ENCODE measurements around the gene TFRC. TPM values are rescaled to one million over a fixed set of nuclear protein-coding genes. Genes with fewer than 3 reads are reported as not detected.

TFRC gene
- polyA plus RNA-seq, 1 experiment: 155 TPM

DNA sequence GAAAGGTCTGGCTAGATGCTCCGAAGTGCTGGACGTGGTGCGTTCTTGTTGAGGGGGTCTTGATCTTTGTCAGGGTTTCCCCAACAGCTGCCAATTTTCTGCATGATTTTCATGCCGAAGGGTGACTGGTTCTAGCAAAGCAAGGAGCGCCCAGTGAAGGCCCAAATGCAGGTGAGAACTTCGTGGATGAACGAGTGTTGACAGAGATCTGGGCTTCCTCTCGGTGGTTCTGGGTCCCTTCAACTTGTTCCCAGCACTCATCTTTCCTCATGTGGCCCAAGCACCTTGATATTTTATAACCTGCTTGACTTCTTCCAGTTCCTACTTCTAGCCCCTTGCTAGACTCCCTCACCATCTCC is 40.8 kb upstream of the TFRC start:
- CTCF ChIA-PET: no interaction called here
- no peak for TF ChIP-seq CTCF (IDR thresholded peaks at IDR 0.05; ENCODE audit: low read depth, low read length)
- POLR2A ChIA-PET: interaction anchor here (0.6 kb wide), 1 partner anchor 74 kb away, joined by 3 read pairs; no protein-coding TSS in a partner anchor

DNA sequence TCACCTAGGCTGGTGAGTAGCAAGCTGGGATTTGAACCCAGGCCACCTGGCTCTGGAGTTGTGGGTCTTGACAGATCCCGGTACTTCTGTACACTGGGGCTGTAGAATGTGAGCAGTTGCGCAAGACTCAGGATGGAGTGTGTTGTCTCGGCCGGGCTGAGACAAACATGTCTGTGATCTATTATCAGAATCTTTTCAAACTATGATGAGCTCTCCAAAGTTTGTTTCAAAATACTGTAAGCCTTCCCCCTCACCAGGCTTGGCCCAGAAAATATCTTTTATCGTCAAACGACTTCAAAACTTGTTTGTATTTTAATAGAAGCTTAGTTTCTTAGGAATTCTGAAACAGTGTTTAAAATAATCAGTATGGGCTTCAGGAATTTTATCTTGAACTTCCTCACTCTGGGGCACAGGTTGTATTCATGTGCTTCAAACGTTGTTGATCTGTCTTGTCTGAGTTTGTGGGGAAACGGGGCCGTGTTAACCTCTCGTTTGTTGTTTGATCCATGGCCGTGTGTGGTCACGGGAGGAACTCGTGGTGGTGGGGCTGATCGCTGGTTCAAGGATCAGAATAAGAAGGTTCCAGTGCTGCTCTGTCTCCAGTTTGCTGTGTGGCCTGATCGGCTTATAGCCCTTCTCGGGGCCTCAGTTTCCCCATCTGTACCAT is 40.3 kb upstream of the TFRC start:
- Histone ChIP-seq H3K27me3 (ENCODE audit: control insufficient read depth, insufficient read depth, low read length) (peaks cover 18% of the 10 kb centered on the region), H3K4me3 (ENCODE audit: low read depth, low read length) (no peak overlapping the region), H3K27ac (ENCODE audit: low read depth, low read length) (no peak overlapping the region), H3K9me3 (ENCODE audit: control insufficient read depth, insufficient read depth, low read length) (no peaks in the 10 kb centered on the region; the same call in 1 of the 2 replicates)
- DNase-seq (ENCODE audit: low read depth, low spot score): no peak
- CTCF ChIA-PET: no interaction called here
- no peak for TF ChIP-seq CTCF (IDR thresholded peaks at IDR 0.05; ENCODE audit: low read depth, low read length)
- POLR2A ChIA-PET: interaction anchor here (0.6 kb wide), 1 partner anchor 74 kb away, joined by 3 read pairs; no protein-coding TSS in a partner anchor

More for the DNA sequence above, 40.8 kb upstream of the TFRC start:
- Histone ChIP-seq H3K27me3 (ENCODE audit: control insufficient read depth, insufficient read depth, low read length) (peaks cover 18% of the 10 kb centered on the region), H3K27ac (ENCODE audit: low read depth, low read length) (no peak overlapping the region), H3K9me3 (ENCODE audit: control insufficient read depth, insufficient read depth, low read length) (no peaks in the 10 kb centered on the region; the same call in 1 of the 2 replicates), H3K4me3 (ENCODE audit: low read depth, low read length) (no peak overlapping the region)
- DNase-seq (ENCODE audit: low read depth, low spot score): no peak

GRCh38 chr3:196121066-196121465 is 39.2 kb upstream of the TFRC start:
- no peaks in the 10 kb centered on the region; the same call in 1 of the 2 replicates for H3K9me3 ChIP-seq (ENCODE audit: control insufficient read depth, insufficient read depth, low read length)
- no peak overlapping the region for H3K27ac ChIP-seq (ENCODE audit: low read depth, low read length)
- no peak overlapping the region for H3K4me3 ChIP-seq (ENCODE audit: low read depth, low read length)
- TF ChIP-seq CTCF (IDR thresholded peaks at IDR 0.05; ENCODE audit: low read depth, low read length): no peak
- DNase-seq (ENCODE audit: low read depth, low spot score): no peak
- ChIA-PET CTCF (no interaction called here), POLR2A (interaction anchor here (0.6 kb wide), 1 partner anchor 1535 kb away, joined by 3 read pairs; no protein-coding TSS in a partner anchor)
- H3K27me3 ChIP-seq (ENCODE audit: control insufficient read depth, insufficient read depth, low read length): peaks cover 18% of the 10 kb centered on the region

- DNase-seq (ENCODE audit: low read depth, low spot score): no peak
- Histone ChIP-seq H3K27ac (ENCODE audit: low read depth, low read length) (no peak overlapping the region), H3K27me3 (ENCODE audit: control insufficient read depth, insufficient read depth, low read length) (peaks cover 18% of the 10 kb centered on the region), H3K4me3 (ENCODE audit: low read depth, low read length) (no peak overlapping the region), H3K9me3 (ENCODE audit: control insufficient read depth, insufficient read depth, low read length) (no peaks in the 10 kb centered on the region; the same call in 1 of the 2 replicates)
- CTCF ChIA-PET: no interaction called here
- POLR2A ChIA-PET: interaction anchor here (0.6 kb wide), 1 partner anchor 1534 kb away, joined by 3 read pairs; no protein-coding TSS in a partner anchor
- no peak for TF ChIP-seq CTCF (IDR thresholded peaks at IDR 0.05; ENCODE audit: low read depth, low read length)
Observed at GRCh38 chr3:196120291-196120951, 38.5 kb upstream of the TFRC start.

GRCh38 chr3:196117809-196118208 is 35.9 kb upstream of the TFRC start:
- DNase-seq (ENCODE audit: low read depth, low spot score): no peak
- H3K4me3 ChIP-seq (ENCODE audit: low read depth, low read length): no peak overlapping the region
- POLR2A ChIA-PET: interaction anchor here (0.8 kb wide), 1 partner anchor 8 kb away, joined by 3 read pairs; no protein-coding TSS in a partner anchor
- no peak overlapping the region for H3K27ac ChIP-seq (ENCODE audit: low read depth, low read length)
- TF ChIP-seq CTCF (IDR thresholded peaks at IDR 0.05; ENCODE audit: low read depth, low read length): no peak
- no peaks in the 10 kb centered on the region for H3K9me3 ChIP-seq (ENCODE audit: control insufficient read depth, insufficient read depth, low read length)
- CTCF ChIA-PET: interaction anchor here (2.1 kb wide), 1 partner anchor 44 kb away, joined by 6 read pairs; no protein-coding TSS in a partner anchor
- H3K27me3 ChIP-seq (ENCODE audit: control insufficient read depth, insufficient read depth, low read length): peaks cover 18% of the 10 kb centered on the region

Data from AG04450 (cell line).